NCI-H1694 treated with DMSO at 0.1 percent for 48 hours (cell line): ENCODE measurements around the gene MGRN1.
A peak's percentile ranks its signal among the peaks of the same experiment; 100 is the strongest.
"Not testable (repeated sequence)": the region's sequence is repeated elsewhere in the genome, so short reads cannot be mapped to it uniquely, and the experiment has no call there.

Experiments used
- DNase-seq: peaks from one replicate; lab custom pipeline; 2025; lab: John Stamatoyannopoulos, UW

MGRN1 gene

GRCh38 chr16:4734063-4734729 is 109.6 kb downstream of the MGRN1 start, which contains the start of the genes ANKS3 and DNAAF8:
ANKS3 (minus strand) TSS chr16:4734271; CDS start chr16:4730149, 4,122 bp downstream.
DNAAF8 (plus strand) TSS chr16:4734537; CDS start chr16:4736515, 1,978 bp downstream.
- peak; percentile 44 for DNase-seq

- DNase-seq = peak; percentile 30
Measured at GRCh38 chr16:4734730-4735535, 110.3 kb downstream of the MGRN1 start.

- no peak for DNase-seq
Measured at GRCh38 chr16:4736546-4736945, 111.9 kb downstream of the MGRN1 start.

- DNase-seq = no peak
Measured at GRCh38 chr16:4737545-4737944, 112.9 kb downstream of the MGRN1 start.

GRCh38 chr16:4738370-4738769 is 113.7 kb downstream of the MGRN1 start:
- DNase-seq = not testable (repeated sequence)
